ENCODE measurements around the gene UBE2M.
"Not testable (repeated sequence)": the region's sequence is repeated elsewhere in the genome, so short reads cannot be mapped to it uniquely, and the experiment has no call there.

Gene UBE2M

GRCh38 chr19:58558066-58558622, at the start of gene UBE2M:
Gene UBE2M, minus strand, starts transcription at chr19:58558611. Its CDS starts 230 bp downstream, at chr19:58558381.
- DNase-seq: no peak

- not testable (repeated sequence) for DNase-seq
These were observed 48.8 kb upstream of the UBE2M start for GRCh38 chr19:58607213-58607612.

DNA sequence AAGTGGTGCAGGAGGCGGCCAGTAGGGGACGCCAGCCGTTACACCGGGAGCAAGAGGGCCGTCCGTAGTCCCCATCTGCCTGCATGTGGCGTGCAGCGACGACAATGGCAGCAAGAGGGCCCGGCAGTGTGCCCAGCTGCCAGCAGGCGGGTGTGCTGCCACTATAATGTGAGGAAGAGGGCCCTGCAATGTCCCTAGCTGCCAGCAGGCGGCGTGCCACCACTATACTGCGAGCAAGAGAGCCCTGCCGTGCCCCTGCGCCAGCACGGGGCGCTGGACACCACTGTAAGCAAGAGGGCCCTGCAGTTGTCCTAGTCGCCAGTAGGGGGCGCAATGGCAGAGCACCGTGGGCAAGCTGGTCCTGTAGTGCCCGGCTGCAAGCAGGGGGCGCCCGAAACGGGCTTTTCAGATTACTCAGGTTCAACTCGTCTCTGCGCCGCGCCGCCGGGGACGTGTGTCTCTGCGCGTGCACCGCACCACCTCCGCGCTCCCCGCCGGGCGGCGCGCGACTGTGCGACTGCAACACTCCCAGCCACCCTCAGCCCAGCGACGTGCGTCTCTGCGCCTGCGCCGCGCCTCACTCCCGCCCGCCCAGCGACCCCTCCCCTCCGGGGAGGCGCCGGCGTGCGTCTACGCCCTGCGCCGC, 48.0 kb upstream of the UBE2M start:
- DNase-seq: not testable (repeated sequence)

GRCh38 chr19:58586133-58586765, 27.8 kb upstream of the UBE2M start:
- DNase-seq: no peak

GRCh38 chr19:58585442-58586132, 27.2 kb upstream of the UBE2M start:
- no peak for DNase-seq

GRCh38 chr19:58584498-58585441, 26.4 kb upstream of the UBE2M start:
- no peak for DNase-seq

DNA sequence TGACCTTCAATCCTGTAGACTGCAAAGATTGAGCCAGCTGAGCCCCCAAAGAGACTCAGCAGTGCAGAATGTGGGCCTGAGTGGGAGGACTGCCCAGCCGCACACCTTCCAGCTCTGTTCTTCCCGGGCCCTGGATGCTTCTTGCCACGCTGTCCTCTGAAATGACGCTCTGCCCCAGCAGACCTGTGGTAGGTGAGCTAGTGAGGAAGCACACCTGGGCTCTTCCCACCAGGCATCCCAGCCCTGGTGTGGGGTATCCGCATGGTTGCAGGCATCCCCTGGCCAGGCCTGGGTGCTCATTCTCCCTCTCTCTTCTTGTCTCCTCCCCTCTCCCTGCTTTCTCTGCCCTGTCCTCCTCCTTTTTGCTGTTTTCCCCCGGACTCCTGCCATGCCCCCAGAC, 24.6 kb upstream of the UBE2M start:
- no peak for DNase-seq

- DNase-seq: no peak
These were observed 23.1 kb upstream of the UBE2M start for GRCh38 chr19:58581227-58582141.

- DNase-seq: no peak
These were observed 21.2 kb upstream of the UBE2M start for GRCh38 chr19:58579473-58580142.

DNA sequence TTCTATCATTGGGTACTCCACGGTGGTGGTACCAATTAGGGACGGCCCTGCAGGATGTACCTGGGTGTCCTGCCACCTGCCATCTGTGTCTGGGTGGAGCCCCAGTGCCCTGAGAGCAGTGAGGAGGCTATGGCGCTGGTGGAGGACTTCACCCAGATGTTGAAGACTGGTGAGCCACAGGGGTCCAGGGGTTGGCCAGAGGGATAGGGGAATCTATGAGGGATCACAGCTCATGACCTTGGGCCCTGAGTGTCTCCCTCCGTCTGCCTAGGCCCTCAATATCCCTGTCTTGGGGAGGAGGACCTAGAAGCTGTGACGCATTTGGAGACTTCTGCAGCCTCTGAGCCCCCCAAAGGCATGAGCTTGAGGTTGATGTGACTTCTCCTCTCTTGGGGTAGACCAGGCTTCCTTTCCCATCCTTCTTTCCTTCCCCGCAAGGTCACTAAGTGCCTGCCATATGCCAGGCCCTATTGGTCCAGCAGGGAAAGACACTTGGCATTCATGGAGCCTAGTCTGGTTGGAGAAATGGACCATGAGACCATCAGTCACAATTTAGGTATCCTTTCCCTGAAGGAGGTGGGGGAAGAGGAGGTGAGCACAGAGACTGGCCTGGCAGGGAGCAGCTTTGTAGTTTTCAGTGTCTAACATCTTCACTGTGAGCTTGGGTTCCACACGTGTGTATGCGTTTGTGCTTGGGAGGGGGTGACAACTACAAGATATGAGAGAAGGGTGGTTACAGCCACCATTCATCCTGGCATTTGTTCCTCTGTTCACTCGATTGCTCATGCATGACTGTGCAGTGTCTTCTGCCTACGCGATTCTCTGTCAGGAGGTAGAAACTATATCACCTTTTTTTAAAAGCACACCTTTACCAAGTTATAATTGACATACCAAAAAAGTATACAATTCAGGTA, 19.9 kb upstream of the UBE2M start:
- DNase-seq: no peak

DNA sequence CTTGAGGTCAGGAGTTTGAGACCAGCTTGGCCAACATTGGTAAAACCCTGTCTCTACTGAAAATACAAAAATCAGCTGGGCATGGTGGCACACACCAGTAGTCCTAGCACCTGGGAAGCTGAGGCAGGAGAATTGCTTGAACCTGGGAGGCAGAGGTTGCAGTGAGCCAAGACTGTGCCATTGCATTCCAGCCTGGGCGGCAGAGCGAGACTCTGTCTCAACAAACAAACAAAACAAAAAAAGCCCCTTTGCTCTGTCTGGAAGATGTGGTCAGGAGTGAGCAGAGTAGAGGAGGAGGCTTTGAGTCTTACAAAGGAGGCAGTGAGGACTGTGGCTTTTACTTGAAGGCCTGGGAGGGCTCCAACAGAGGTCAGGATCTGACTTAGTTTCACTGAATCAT, 19.2 kb upstream of the UBE2M start:
- not testable (repeated sequence) for DNase-seq

GRCh38 chr19:58575183-58576041, 17.0 kb upstream of the UBE2M start:
- DNase-seq: no peak

- no peak for DNase-seq
These were observed 15.3 kb upstream of the UBE2M start for GRCh38 chr19:58573658-58574164.

DNA sequence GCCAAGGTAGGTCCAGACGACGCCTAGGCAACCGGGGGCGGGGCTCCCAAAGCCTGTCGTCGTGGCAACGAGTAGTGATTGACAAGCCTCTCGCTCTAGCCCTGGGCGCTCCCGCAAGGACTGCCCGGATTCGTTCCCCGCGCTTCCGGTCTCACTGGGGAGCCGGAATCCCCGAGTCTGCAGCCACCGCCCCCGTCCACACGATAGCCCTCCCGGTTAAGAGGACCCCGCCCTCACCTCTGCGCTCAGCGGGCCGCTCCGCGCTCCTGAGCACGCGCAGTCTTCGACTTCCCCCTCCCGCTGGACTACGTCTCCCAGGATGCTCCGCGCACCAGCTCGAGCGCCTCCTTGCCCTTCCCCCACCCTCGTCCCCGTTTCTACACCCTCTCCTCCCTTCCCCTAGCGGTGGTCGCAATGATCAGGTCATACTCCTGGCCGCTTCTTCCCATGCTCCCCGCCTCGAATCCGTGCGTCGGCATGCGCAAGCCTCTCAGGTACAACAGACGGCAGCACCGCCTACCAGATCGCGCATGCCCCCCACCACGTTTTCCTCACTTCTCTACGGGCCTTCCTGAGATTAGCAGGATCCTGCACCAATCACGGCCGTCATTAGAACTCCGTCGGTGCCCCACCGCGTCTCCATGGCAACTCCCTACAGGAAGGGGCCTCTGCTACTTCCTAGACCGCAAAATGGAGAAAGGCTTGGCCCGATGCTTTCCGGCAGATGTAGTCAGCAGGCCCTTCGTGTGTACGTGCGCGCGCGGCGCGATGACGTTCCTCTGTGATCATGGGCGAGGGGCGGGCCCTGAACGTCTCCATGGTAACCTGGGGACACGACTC, 14.6 kb upstream of the UBE2M start, which contains the start of gene MZF1:
Gene MZF1 (minus strand): TSS at position 518 of the 840 bp plus-strand sequence. CDS start 1,946 bp downstream, outside the sequence.
- no peak for DNase-seq

DNA sequence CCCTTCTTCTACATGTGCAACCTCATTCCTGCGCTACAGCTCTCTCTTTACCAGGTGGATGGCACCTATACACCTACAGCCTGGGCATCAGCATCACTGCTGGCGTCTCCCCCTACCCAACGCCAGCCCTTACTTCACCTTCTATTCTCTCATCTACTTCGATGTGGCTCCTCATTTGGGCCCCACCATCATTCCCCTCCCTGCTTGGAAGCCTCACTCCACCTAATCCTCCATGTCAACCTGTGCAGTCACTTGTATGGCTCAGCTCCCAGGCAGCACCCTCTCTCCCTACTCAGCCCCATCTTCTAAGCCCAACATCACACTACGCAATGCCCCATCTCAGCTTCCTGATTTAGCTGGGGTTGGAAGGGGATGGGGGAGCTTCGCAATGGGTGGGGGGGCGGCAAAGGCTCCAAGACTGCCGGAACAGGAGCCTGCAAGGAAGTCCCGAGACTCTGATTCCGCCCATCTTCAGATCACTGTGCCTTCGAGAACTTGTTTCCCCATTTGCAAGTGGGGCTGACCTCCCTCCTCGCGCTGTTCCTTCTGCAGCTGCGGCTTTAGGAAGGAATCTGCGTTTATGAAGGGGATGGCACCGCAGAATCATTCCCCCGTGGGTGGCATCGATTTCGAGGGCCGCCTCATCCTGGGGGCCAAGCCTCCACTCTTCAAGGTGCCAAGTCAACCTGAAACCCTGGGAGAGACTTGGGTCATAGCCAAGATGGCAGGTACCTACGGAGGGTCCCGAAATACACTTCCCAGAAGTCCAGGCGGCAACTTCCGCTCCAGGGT, 13.8 kb upstream of the UBE2M start:
- DNase-seq: no peak

DNA sequence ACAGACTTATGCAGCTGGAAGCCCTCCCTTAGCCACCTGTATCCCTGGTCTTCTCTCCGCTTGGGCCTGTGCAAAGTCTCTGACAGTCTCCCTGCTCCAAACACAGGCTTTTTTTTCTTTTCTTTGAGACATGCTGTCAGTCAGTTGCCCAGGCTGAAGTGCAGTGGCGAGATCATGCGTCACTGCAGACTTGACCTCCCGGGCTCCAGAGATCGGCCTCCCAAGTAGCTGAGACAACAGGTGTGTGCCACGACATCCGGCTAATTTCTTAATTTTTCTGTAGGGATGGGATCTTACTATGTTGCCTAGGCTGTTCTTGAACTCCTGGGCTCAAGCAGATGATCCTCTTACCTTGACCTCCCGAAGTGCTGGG, 13.2 kb upstream of the UBE2M start:
- DNase-seq: no peak
